Measurements from ENCODE around the gene SOX1. TPM values are rescaled to one million over a fixed set of nuclear protein-coding genes. Genes with fewer than 3 reads are reported as not detected.

Gene SOX1
- total RNA-seq, 3 donors from 2014 or later: 0.19 TPM; not detected in 2

GRCh38 chr13:112032186-112032993, 34.6 kb upstream of the SOX1 start:
- intact Hi-C loops (cut with DNase I, micrococcal nuclease): no loop called here
- no peak for DNase-seq
- Histone ChIP-seq H3K4me1 (ENCODE audit: low read depth) (no peaks in the 10 kb centered on the region), H3K36me3 (ENCODE audit: low read depth) (no peaks in the 10 kb centered on the region), H3K4me3 (no peak overlapping the region), H3K9me3 (no peaks in the 10 kb centered on the region)
- ATAC-seq: peak; percentile 17
- no peak for TF ChIP-seq CTCF (IDR thresholded peaks at IDR 0.05)

- no peak overlapping the region for H3K4me3 ChIP-seq
- no peaks in the 10 kb centered on the region for H3K9me3 ChIP-seq
- H3K36me3 ChIP-seq (ENCODE audit: low read depth): no peaks in the 10 kb centered on the region
- no peak for DNase-seq
- no peak for TF ChIP-seq CTCF (IDR thresholded peaks at IDR 0.05)
- no peak for ATAC-seq
- intact Hi-C loops (cut with DNase I, micrococcal nuclease): no loop called here
- no peaks in the 10 kb centered on the region for H3K4me1 ChIP-seq (ENCODE audit: low read depth)
Measured at GRCh38 chr13:112034231-112034630, 32.7 kb upstream of the SOX1 start.

- Histone ChIP-seq H3K36me3 (ENCODE audit: low read depth) (no peaks in the 10 kb centered on the region), H3K4me1 (ENCODE audit: low read depth) (no peaks in the 10 kb centered on the region), H3K9me3 (no peaks in the 10 kb centered on the region), H3K4me3 (no peak overlapping the region)
- intact Hi-C loops (cut with DNase I, micrococcal nuclease): no loop called here
- ATAC-seq (no peak), DNase-seq (no peak)
- TF ChIP-seq CTCF (IDR thresholded peaks at IDR 0.05): no peak
Measured at GRCh38 chr13:112034846-112035245, 32.1 kb upstream of the SOX1 start.

GRCh38 chr13:112042496-112042895, 24.5 kb upstream of the SOX1 start:
- no peak for TF ChIP-seq CTCF (IDR thresholded peaks at IDR 0.05)
- H3K36me3 ChIP-seq (ENCODE audit: low read depth): no peaks in the 10 kb centered on the region
- H3K4me1 ChIP-seq (ENCODE audit: low read depth): no peaks in the 10 kb centered on the region
- intact Hi-C loops (cut with DNase I, micrococcal nuclease): no loop called here
- no peak overlapping the region for H3K4me3 ChIP-seq
- ATAC-seq (no peak), DNase-seq (no peak)
- no peaks in the 10 kb centered on the region for H3K9me3 ChIP-seq

- Histone ChIP-seq H3K36me3 (ENCODE audit: low read depth) (no peaks in the 10 kb centered on the region), H3K9me3 (no peaks in the 10 kb centered on the region), H3K4me1 (ENCODE audit: low read depth) (no peaks in the 10 kb centered on the region), H3K4me3 (no peak overlapping the region)
- intact Hi-C loops (cut with DNase I, micrococcal nuclease): no loop called here
- DNase-seq: no peak
- no peak for TF ChIP-seq CTCF (IDR thresholded peaks at IDR 0.05)
- ATAC-seq: no peak
Measured at GRCh38 chr13:112052213-112052612, 14.7 kb upstream of the SOX1 start.

Data from mucosa of descending colon (tissue), 3 donors.